Left lung (tissue), 10 donors: ENCODE data around the gene MEAK7. TPM values are rescaled to one million over a fixed set of nuclear protein-coding genes. Genes with fewer than 3 reads are reported as not detected.

ENCODE experiments used
- ATAC-seq: fragments of 200-7000 bp; cut with Tn5 transposase; one replicate; pipeline ENCODE4 v1.9.1; 2020; ENCODE audit warnings: moderate library complexity
- DNase-seq, 4 donors: peaks; one replicate each; pipeline ENCODE4 v3.0.0-alpha.2; 2013 to 2020
- H3K27ac ChIP-seq, 2 donors: fragments of 200-600 bp; sonication (generic) in 1 of 2; one replicate each; pipeline versions ENCODE4 v1.5.0 to v1.8.0; 2020 to 2021
- H3K27me3 ChIP-seq, 2 donors: fragments of 200-600 bp; sonication (generic) in 1 of 2; one replicate each; pipeline versions ENCODE4 v1.5.0 to v1.8.0; 2020 to 2021
- H3K36me3 ChIP-seq, 2 donors: fragments of 200-600 bp; sonication (generic) in 1 of 2; one replicate each; pipeline versions ENCODE4 v1.5.0 to v1.8.0; 2020 to 2021
- H3K4me1 ChIP-seq, 2 donors: fragments of 200-600 bp; one replicate each; pipeline ENCODE4 v1.8.0; 2021
- H3K4me3 ChIP-seq, 2 donors: fragments of 200-600 bp; sonication (generic) in 1 of 2; one replicate each; pipeline versions ENCODE4 v1.5.0 to v1.8.0; 2020 to 2021; ENCODE audit warnings: mild to moderate bottlenecking in 1 of 2
- H3K9me3 ChIP-seq, 2 donors: fragments of 200-600 bp; sonication (generic) in 1 of 2; one replicate each; pipeline versions ENCODE4 v1.5.0 to v1.8.0; 2020 to 2021
- CTCF ChIP-seq, 2 donors: fragments of 200-600 bp; sonication (generic) in 1 of 2; IDR thresholded peaks; one replicate each; pipeline versions ENCODE4 v1.5.0 to v1.8.0; 2021; ENCODE audit warnings: antibody characterized with exemption in 2 of 2
- intact Hi-C, 2 donors: fragments of 100-400 bp; cut with DNase I; formaldehyde crosslinking; loops; one replicate each; pipeline versions ENCODE4 v1.11.2 to v1.14.2; 2022
- polyA plus RNA-seq, 6 donors: library from polyadenylated mRNA; unstranded; fragments of 120-200 nt; gene quantifications; one replicate each; pipeline ENCODE4 v1.2.1, GENCODE V29; 2013; ENCODE audit not compliant: insufficient read length in 6 of 6
- total RNA-seq, 2 donors: library from RNA; stranded (reverse); fragmentation: NEBNext Ultra II Directional; extraction: Animal tissue kit (Norgen Biotek cat#: 25700); gene quantifications; one replicate each; pipeline ENCODE4 v1.2.1, GENCODE V29; 2021
- donor health status: DM: no; HTN: yes; CAD: no.
- donor health status: DM: no; HTN: no; CAD: no.

MEAK7 gene
- total and polyA plus RNA-seq, 8 donors, result 13.1 to 22.3 (median 20.3) TPM

GRCh38 chr16:84532855-84533486 lies 28.5 kb upstream of the MEAK7 start:
- Histone ChIP-seq H3K27ac (peak overlapping the region; percentile 28 to 74), H3K9me3 (peaks cover 0 to 6% of the 10 kb centered on the region in 2 donors), H3K4me1 (peaks cover 9 to 30% of the 10 kb centered on the region in 2 donors), H3K4me3 (no peak overlapping the region), H3K27me3 (no peaks in the 10 kb centered on the region), H3K36me3 (no peaks in the 10 kb centered on the region)
- intact Hi-C loops, result no loop called here
- no peak for DNase-seq
- TF ChIP-seq CTCF (IDR thresholded peaks at IDR 0.05), result no peak
- no peak for ATAC-seq

- ATAC-seq, result peak; percentile 78
- Histone ChIP-seq H3K4me1 (peaks cover 13 to 36% of the 10 kb centered on the region in 2 donors), H3K4me3 (no peak overlapping the region), H3K9me3 (peaks cover 0 to 6% of the 10 kb centered on the region in 2 donors), H3K36me3 (no peaks in the 10 kb centered on the region), H3K27ac (peak overlapping the region; percentile 28 to 74), H3K27me3 (no peaks in the 10 kb centered on the region)
- intact Hi-C loops, result no loop called here
- peak in 3 of 4 donors; percentile 46 to 59 (median 55) for DNase-seq
- TF ChIP-seq CTCF (IDR thresholded peaks at IDR 0.05), result no peak
Measured at GRCh38 chr16:84532291-84532724, 27.8 kb upstream of the MEAK7 start.

- TF ChIP-seq CTCF (IDR thresholded peaks at IDR 0.05), result no peak
- peaks cover 0 to 6% of the 10 kb centered on the region in 2 donors for H3K9me3 ChIP-seq
- DNase-seq, result no peak
- H3K36me3 ChIP-seq, result no peaks in the 10 kb centered on the region
- H3K27ac ChIP-seq, result peak overlapping the region; percentile 28 to 74
- no peak overlapping the region for H3K4me3 ChIP-seq
- H3K27me3 ChIP-seq, result no peaks in the 10 kb centered on the region
- peaks cover 13 to 42% of the 10 kb centered on the region in 2 donors for H3K4me1 ChIP-seq
- no peak for ATAC-seq
- intact Hi-C loops, result no loop called here
Measured at GRCh38 chr16:84531671-84532111, 27.2 kb upstream of the MEAK7 start.

GRCh38 chr16:84530590-84530989 lies 26.1 kb upstream of the MEAK7 start:
- no peak for ATAC-seq
- Histone ChIP-seq H3K4me1 (peaks cover 13 to 49% of the 10 kb centered on the region in 2 donors), H3K9me3 (peaks cover 0 to 6% of the 10 kb centered on the region in 2 donors), H3K36me3 (no peaks in the 10 kb centered on the region), H3K4me3 (no peak overlapping the region), H3K27ac (no peak overlapping the region), H3K27me3 (no peaks in the 10 kb centered on the region)
- DNase-seq, result no peak
- TF ChIP-seq CTCF (IDR thresholded peaks at IDR 0.05), result no peak
- intact Hi-C loops, result no loop called here

- intact Hi-C loops, result loop anchor here in 1 of 2 donors (10.0 kb wide), 1 partner anchor 195 kb away; no protein-coding TSS in a partner anchor
- no peaks in the 10 kb centered on the region for H3K36me3 ChIP-seq
- ATAC-seq, result no peak
- no peak for TF ChIP-seq CTCF (IDR thresholded peaks at IDR 0.05)
- H3K27me3 ChIP-seq, result no peaks in the 10 kb centered on the region
- H3K27ac ChIP-seq, result no peak overlapping the region
- H3K4me1 ChIP-seq, result peaks cover 13 to 49% of the 10 kb centered on the region in 2 donors
- no peak overlapping the region for H3K4me3 ChIP-seq
- DNase-seq, result no peak
- peaks cover 0 to 6% of the 10 kb centered on the region in 2 donors for H3K9me3 ChIP-seq
Measured at GRCh38 chr16:84529607-84530006, 25.1 kb upstream of the MEAK7 start.
